T1000 (cell line): ENCODE measurements around the gene COX10.
"Not testable (repeated sequence)": the region's sequence is repeated elsewhere in the genome, so short reads cannot be mapped to it uniquely, and the experiment has no call there.

ENCODE experiments used
- DNase-seq: peaks from one replicate; lab custom pipeline; 2025; ENCODE audit warnings: mixed read lengths; lab: John Stamatoyannopoulos, UW

COX10 gene

GRCh38 chr17:14177801-14178200 is 108.5 kb downstream of the COX10 start:
- DNase-seq = not testable (repeated sequence)

- DNase-seq = not testable (repeated sequence)
Observed at GRCh38 chr17:14179951-14180350, 110.6 kb downstream of the COX10 start.

GRCh38 chr17:14182084-14182483 is 112.8 kb downstream of the COX10 start:
- DNase-seq = not testable (repeated sequence)

GRCh38 chr17:14184536-14184935 is 115.2 kb downstream of the COX10 start:
- not testable (repeated sequence) for DNase-seq

- not testable (repeated sequence) for DNase-seq
Observed at GRCh38 chr17:14186443-14186842, 117.1 kb downstream of the COX10 start.

- DNase-seq = not testable (repeated sequence)
Observed at GRCh38 chr17:14190774-14191173, 121.5 kb downstream of the COX10 start.

- DNase-seq = not testable (repeated sequence)
Observed at GRCh38 chr17:14191469-14191868, 122.2 kb downstream of the COX10 start.

- not testable (repeated sequence) for DNase-seq
Observed at GRCh38 chr17:14192039-14192438, 122.7 kb downstream of the COX10 start.

- DNase-seq = not testable (repeated sequence)
Observed at GRCh38 chr17:14192636-14193344, 123.5 kb downstream of the COX10 start.

- no peak for DNase-seq
Observed at GRCh38 chr17:14196377-14196997, 127.2 kb downstream of the COX10 start.

GRCh38 chr17:14197057-14197456 is 127.8 kb downstream of the COX10 start:
- DNase-seq = no peak

GRCh38 chr17:14197586-14197985 is 128.3 kb downstream of the COX10 start:
- DNase-seq = no peak

- DNase-seq = no peak
Observed at GRCh38 chr17:14198013-14198412, 128.7 kb downstream of the COX10 start.

- DNase-seq = no peak
Observed at GRCh38 chr17:14198575-14198974, 129.3 kb downstream of the COX10 start.

GRCh38 chr17:14199601-14200000 is 130.3 kb downstream of the COX10 start:
- no peak for DNase-seq

GRCh38 chr17:14200354-14200753 is 131.1 kb downstream of the COX10 start:
- no peak for DNase-seq

GRCh38 chr17:14201021-14201987 is 132.0 kb downstream of the COX10 start:
- no peak for DNase-seq

- DNase-seq = no peak
Observed at GRCh38 chr17:14201988-14202380, 132.7 kb downstream of the COX10 start.

- no peak for DNase-seq
Observed at GRCh38 chr17:14202388-14203166, 133.3 kb downstream of the COX10 start.

GRCh38 chr17:14203388-14203787 is 134.1 kb downstream of the COX10 start:
- DNase-seq = no peak

- DNase-seq = no peak
Observed at GRCh38 chr17:14204084-14204483, 134.8 kb downstream of the COX10 start.

GRCh38 chr17:14204546-14204945 is 135.2 kb downstream of the COX10 start:
- no peak for DNase-seq
